NK-92 treated with Interleukin-12 subunit alpha and Interleukin-12 subunit beta, amount 100 ng/mL, for 24 hours (cell line): ENCODE data around the gene STT3B.
"Not testable (repeated sequence)": the region's sequence is repeated elsewhere in the genome, so short reads cannot be mapped to it uniquely, and the experiment has no call there.

Experiments
- DNase-seq: peaks from one replicate; lab custom pipeline; 2025; lab: John Stamatoyannopoulos, UW

The STT3B gene

DNA sequence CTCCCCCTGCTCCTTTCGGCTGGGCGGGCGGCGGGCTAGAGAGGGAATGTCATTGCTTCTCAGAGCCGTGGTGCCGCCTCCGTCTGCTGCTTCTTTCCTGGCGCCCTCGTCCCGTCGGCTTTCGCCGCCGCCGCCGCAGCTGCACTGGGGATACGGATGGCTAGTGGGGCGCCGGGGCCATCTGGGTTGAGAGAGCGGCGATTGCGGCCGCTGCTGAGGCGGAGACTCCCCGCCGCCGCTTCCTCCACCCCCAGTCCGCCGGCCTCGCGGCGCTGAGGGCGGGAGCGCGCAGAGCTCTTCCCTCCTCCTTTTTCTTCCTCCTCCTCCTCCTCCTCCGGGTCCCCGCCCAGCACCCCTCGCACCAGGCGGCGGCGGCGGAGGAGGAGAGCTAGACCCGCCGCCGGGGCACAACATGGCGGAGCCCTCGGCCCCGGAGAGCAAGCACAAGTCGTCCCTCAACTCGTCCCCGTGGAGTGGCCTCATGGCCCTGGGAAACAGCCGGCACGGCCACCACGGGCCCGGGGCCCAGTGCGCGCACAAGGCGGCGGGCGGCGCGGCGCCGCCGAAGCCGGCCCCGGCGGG, at the start of gene STT3B:
Gene STT3B (plus strand): TSS at position 339 of the 582 bp plus-strand sequence. CDS start 74 bp downstream, at position 413.
- DNase-seq = peak; percentile 85

DNA sequence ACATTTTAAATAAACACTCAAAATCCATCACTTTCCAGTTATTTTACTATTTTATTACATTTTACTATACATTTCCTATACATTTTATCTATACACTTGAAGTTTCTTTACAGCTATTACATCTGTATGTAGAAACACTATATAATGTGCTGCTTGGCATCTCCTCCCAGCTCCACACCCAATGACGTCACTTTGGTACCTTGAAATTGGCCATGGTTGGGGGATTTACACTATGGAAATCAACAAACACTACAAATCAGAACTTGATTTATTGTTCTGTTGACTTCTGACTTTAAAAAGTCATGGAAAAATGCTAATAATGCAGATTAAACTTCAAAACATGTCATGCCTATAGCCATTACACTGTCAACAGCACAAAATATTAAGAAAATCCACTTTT, 48.9 kb upstream of the STT3B start:
- no peak for DNase-seq

GRCh38 chr3:31485196-31485595, 47.5 kb upstream of the STT3B start:
- no peak for DNase-seq

DNA sequence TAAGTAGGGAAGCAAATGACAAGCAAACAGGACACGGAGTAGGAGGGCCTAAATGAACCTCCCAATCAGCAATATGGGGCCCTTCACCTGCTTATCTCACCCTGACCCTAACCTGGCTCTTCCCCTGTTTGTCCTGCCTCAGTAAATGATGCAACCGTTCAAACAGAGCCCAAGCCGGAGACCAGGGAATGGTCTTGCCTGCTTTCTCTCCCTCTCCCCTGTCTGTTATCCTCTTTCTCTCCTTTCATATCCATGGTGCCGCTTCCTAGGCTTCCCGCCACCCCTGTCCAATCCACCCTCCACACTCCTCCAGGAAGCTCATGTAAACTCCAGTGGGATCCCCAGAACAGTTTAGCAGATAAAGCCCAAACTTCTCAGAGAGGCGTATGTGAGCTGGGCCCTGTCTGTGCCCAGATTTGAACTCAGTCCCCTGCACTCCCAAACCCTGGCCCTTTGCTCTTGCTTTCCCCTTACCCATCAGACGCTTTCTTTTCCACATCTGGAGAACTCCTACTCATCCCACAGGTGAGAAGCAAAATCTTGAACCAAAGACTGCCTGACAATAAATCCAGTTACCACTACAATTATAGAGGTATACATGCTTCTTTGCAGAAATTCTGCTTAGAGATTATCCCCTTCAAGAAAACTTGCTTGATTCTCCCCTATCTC, 45.7 kb upstream of the STT3B start:
- DNase-seq = no peak

- no peak for DNase-seq
Observed at GRCh38 chr3:31488475-31489017, 44.2 kb upstream of the STT3B start.

- no peak for DNase-seq
Observed at GRCh38 chr3:31490502-31490901, 42.2 kb upstream of the STT3B start.

DNA sequence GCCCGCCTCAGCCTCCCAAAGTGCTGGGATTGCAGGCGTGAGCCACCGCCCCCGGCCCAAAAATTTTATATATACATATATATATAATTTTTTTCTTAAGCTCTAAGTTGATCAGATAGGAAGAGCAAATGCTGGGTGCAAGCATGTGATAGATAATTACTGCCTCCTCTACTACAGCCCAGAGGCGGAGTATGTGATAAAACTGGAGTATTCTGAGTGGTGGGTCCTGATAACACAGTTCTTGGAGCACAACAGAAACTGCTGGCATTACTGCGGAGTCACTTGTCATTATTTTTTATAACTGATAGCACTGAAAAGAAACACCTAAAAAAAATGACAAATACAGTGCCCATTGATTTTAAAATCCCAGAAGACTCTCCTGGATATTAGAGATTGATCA, 41.1 kb upstream of the STT3B start:
- no peak for DNase-seq

- DNase-seq = no peak
Observed at GRCh38 chr3:31493149-31493548, 39.6 kb upstream of the STT3B start.

GRCh38 chr3:31495971-31496665, 36.6 kb upstream of the STT3B start:
- DNase-seq = no peak

DNA sequence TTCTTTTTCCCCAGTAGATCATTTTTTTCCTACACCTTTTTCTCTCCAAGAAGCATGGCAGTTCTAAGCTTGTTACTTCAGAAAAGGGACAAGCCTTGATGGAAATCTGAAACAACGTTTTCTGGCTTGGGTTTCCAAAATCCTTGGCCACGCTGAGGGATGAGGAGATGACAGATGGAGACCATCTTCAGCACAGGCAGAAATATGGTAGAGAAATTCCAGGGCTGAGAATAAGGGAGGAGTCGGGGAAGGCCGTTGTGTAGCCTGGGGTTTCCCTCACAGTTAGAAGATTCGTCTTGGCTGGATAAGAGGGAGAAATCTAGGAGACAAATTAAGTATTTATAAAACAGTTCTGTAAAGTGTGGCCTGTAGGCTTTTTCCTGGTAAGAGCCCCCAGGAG, 33.9 kb upstream of the STT3B start:
- DNase-seq = no peak

- DNase-seq = no peak
Observed at GRCh38 chr3:31499281-31499680, 33.4 kb upstream of the STT3B start.

GRCh38 chr3:31502803-31503221, 29.9 kb upstream of the STT3B start:
- DNase-seq = no peak

DNA sequence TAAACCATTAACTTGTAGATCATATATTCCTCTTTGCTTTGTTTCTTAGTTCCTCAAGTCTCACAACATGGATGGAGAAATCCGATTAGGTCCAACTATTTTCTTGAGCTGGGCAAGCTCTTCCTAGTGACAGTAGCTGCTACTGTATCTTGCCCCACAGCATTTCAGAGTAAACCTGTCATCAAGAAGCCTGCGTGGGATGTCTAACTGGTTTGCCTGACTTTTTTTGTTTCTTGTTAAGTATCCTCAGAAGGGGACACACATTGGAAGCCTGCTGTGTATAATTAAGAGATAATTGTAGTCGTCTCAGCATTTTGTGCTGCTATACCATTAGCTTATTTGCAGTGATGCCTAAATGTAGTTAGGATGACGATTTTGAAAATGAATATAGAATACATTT, 29.3 kb upstream of the STT3B start:
- no peak for DNase-seq

GRCh38 chr3:31504230-31504629, 28.5 kb upstream of the STT3B start:
- DNase-seq = no peak

- no peak for DNase-seq
Observed at GRCh38 chr3:31505371-31506048, 27.2 kb upstream of the STT3B start.

DNA sequence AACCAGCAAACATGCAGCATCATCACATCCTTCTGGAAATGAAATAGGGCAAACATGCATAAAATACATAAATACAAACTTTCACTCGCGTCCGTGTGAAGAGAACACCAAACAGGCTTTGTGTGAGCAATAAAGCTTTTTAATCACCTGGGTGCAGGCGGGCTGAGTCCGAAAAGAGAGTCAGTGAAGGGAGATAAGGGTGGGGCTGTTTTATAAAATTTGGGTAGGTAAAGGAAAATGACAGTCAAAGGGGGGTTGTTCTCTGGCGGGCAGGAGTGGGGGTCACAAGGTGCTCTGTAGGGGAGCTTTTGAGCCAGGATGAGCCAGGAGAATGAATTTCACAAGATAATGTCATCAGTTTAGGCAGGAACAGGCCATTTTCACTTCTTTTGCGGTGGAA, 26.2 kb upstream of the STT3B start:
- DNase-seq = not testable (repeated sequence)

DNA sequence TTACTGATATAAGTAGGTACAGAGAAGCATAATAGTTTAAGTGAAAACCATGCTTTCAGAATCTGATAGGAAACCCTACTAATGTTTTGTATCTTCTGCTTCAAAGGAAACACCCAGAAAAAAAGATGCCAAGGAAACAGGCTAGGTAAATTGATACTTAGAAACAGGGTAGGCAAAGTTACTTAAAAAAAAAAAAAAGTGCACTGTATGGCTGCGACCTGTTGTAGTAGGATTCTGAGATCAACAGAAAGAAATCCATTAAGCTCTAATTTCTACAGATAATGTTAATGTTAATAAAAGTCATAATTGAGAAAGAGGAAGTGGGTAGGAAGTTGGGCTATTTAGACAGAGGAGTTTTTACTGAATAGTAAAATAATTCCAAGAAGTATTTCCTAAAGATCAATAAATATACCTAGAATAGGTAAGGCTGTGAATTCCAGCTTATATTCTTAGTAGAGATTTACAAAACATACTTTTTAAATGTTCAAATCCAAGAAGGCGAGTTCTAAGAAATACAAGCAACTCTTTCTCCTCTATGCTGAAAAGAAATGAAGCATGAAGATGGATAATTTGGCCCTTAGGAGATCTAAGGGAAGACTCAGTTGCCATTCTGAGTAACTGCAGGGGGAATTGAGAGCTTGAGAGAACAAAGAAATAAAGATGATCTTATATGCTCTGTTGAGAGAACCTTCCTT, 24.1 kb upstream of the STT3B start:
- DNase-seq = no peak

DNA sequence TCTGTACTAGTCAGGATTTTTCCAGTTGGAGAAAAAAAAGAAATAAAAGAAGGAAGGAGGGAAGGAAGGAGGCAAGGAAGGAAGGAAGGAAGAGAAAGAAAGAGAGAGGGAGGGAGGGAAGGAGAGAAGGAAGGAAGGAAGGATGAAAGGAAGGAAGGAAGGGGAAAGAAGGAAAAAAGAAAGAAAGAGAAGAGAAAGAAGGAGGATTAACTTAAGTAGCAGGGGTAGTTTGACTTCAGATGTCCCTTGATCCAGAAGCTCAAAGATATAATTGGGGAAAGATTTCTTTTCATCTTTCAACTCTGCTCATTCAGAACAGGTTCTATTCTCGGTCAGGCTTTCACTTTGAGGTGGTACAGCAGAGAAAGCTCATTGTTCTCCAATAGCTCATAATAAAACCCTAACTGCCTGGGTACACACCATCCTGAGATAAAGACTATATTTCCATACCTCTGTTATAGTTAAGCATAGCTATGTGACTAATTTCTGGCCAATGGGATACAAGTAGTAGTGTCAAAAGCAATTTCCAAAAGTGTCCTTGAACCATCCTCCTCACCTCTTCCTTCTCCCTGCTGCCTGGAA, 23.5 kb upstream of the STT3B start:
- DNase-seq = no peak

GRCh38 chr3:31514570-31514969, 18.2 kb upstream of the STT3B start:
- DNase-seq = no peak

DNA sequence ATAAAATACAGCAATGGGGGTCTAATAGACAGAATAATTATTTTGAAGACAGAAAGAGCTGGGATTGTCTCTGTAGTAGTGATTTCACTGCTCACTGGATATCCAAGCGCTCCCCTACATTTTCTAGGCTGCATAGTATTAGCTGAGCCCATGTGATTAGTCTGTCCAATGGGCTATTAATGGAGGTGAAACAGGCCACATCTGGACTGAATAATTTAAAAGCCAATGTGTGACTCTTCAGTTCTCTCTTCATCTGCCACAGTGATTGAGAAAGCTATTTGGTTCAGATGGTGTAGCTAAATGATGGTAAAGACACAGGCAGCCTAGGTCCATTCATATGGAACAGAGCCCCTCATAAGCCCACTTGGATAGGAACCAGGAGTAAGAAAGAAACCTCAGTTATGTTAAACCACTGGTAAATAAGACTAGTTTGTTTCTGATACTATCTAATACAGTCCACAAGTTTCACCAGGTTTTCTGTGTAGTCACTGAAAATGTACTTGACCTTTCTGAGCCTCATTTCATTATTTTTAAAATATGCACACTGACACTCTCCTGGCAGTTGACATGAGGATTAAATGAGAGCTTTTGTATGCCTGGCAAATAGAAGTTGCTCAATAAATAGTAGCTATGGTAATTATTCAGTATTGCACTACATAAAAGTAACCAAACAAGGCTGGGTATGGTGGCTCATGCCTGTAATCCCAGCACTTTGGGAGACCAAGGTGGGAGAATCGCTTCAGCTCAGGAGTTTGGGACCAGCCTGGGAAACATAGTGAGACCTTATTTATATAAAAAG, 17.0 kb upstream of the STT3B start:
- no peak for DNase-seq

GRCh38 chr3:31516757-31517156, 16.0 kb upstream of the STT3B start:
- DNase-seq = no peak
